GM12874 (cell line): ENCODE measurements around the gene NEU2.

Experiments
- CTCF ChIP-seq: IDR thresholded peaks from 2 replicates; pipeline ENCODE4 v1.5.1; 2011; ENCODE audit warnings: low read depth, mild to moderate bottlenecking, control low read depth, low read length, moderate library complexity; ENCODE audit not compliant: insufficient read depth

Gene NEU2

GRCh38 chr2:233083782-233084181 is 51.3 kb downstream of the NEU2 start:
- no peak for TF ChIP-seq CTCF

GRCh38 chr2:233084488-233084887 is 52.0 kb downstream of the NEU2 start:
- TF ChIP-seq CTCF = no peak
